Stomach (tissue), 4 donors: Measurements from ENCODE around the gene COQ7.

Experiments used
- CTCF ChIP-seq, 7 experiments: fragments of 450-650 bp in 4 of 7; fragments of 200-600 bp in 3 of 7; sonication (generic) in 3 of 7; IDR thresholded peaks; one replicate each; pipeline ENCODE4 v1.5.1; 2016 to 2019; ENCODE audit warnings: antibody characterized with exemption in 7 of 7, control low read depth in 2 of 7, mild to moderate bottlenecking in 1 of 7
- POLR2A ChIP-seq, 4 donors: fragments of 450-650 bp; IDR thresholded peaks; one replicate each; pipeline ENCODE4 v1.6.1; 2016; ENCODE audit warnings: antibody characterized with exemption in 4 of 4, control low read depth in 2 of 4, mild to moderate bottlenecking in 1 of 4, moderate library complexity in 1 of 4
- POLR2AphosphoS5 ChIP-seq, 3 donors: sonication (generic); formaldehyde crosslinking; IDR thresholded peaks; one replicate each; pipeline ENCODE4 v1.6.1; 2016; ENCODE audit warnings: antibody characterized with exemption in 3 of 3

DNA sequence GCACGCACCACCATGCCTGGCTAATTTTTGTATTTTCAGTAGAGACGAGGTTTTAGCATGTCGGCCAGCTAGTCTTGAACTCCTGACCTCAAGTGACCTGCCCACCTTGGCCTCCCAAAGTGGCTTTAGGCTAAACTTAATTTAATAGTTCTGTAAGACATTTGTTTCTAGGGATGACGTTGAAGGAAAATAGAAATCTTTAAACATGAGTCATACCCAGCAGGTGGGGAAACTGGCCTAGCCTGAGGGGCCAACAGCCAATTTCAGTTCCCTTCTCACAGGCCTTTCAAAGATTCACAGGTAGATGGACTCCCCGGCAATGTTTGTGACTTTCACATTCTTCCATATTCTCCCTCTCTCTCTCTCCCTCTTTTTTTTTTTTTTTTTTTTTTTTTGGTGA lies 28.2 kb downstream of the COQ7 start:
- TF ChIP-seq POLR2A (IDR thresholded peaks at IDR 0.05) (no peak), CTCF (IDR thresholded peaks at IDR 0.05) (no peak), POLR2AphosphoS5 (IDR thresholded peaks at IDR 0.05) (no peak)
